ENCODE results near the gene MYO3A.

DNA sequence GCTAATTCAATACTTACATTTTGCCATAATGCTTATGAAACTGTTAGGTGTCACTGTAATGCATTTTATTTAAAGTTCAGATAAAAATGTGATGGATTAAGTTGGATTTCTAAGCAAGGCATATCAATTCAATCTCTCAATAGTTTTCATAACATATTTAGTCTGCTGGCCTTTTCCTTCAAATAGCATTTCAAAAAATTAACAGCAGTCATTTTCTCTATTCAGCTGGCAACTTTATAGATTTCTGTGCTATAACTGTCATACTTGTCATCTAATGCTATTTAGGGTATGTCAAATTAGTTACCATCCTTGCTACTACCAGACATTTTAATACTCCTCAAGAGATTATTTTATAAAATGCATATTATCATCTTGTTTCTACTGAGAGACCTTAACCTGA lies 286.9 kb downstream of the MYO3A start:
- TF ChIP-seq CTCF (IDR thresholded peaks at IDR 0.05; ENCODE audit: low read depth, low read length, poor library complexity, severe bottlenecking) (no peak), EZH2phosphoT487 (IDR thresholded peaks at IDR 0.05; ENCODE audit: borderline replicate concordance, low read length) (no peak)
